Renal cortical epithelial cell (primary cell): ENCODE results near the gene OR52E4. TPM values are rescaled to one million over a fixed set of nuclear protein-coding genes. Genes with fewer than 3 reads are reported as not detected.

Experiments used
- DNase-seq: peaks from one replicate; pipeline ENCODE4 v3.0.0-alpha.2; 2011; ENCODE audit warnings: low read depth
- total RNA-seq: library from RNA; depleted of rRNA; stranded (reverse); fragments of >200 nt; gene quantifications from 2 replicates; pipeline ENCODE4 v1.2.3, GENCODE V29; 2014

OR52E4 gene
- not detected in 2 replicates for total RNA-seq

- DNase-seq: no peak
Observed at GRCh38 chr11:5880329-5880728, at the start of gene OR52E4. Gene OR52E4, plus strand, starts transcription at chr11:5880629. Its CDS starts 3,664 bp downstream, at chr11:5884293.

- no peak for DNase-seq
Observed at GRCh38 chr11:5831196-5831829, 49.1 kb upstream of the OR52E4 start.

GRCh38 chr11:5833446-5833845, 47.0 kb upstream of the OR52E4 start:
- no peak for DNase-seq

- no peak for DNase-seq
Observed at GRCh38 chr11:5837695-5838094, 42.7 kb upstream of the OR52E4 start.

GRCh38 chr11:5841797-5842196, 38.6 kb upstream of the OR52E4 start, which contains the start of gene OR52E6:
Gene OR52E6, minus strand, starts transcription at chr11:5841897. Its CDS starts 0 bp downstream, at chr11:5841897.
- no peak for DNase-seq

GRCh38 chr11:5846701-5847100, 33.7 kb upstream of the OR52E4 start:
- DNase-seq: no peak

- DNase-seq: no peak
Observed at GRCh38 chr11:5847711-5848110, 32.7 kb upstream of the OR52E4 start.

GRCh38 chr11:5851002-5851401, 29.4 kb upstream of the OR52E4 start:
- DNase-seq: no peak

GRCh38 chr11:5857590-5857989, 22.8 kb upstream of the OR52E4 start, which contains the start of gene OR52E8:
Gene OR52E8, minus strand, starts transcription at chr11:5857690. Its CDS starts 0 bp downstream, at chr11:5857690.
- DNase-seq: no peak

GRCh38 chr11:5865826-5866225, 14.6 kb upstream of the OR52E4 start:
- no peak for DNase-seq

- no peak for DNase-seq
Observed at GRCh38 chr11:5878564-5878963, 1.9 kb upstream of the OR52E4 start.

GRCh38 chr11:5881756-5882155, 1.3 kb downstream of the OR52E4 start:
- DNase-seq: no peak

GRCh38 chr11:5887172-5887571, 6.7 kb downstream of the OR52E4 start:
- no peak for DNase-seq

- no peak for DNase-seq
Observed at GRCh38 chr11:5887661-5888060, 7.2 kb downstream of the OR52E4 start.

GRCh38 chr11:5891216-5891800, 10.9 kb downstream of the OR52E4 start:
- peak; percentile 47 for DNase-seq

- no peak for DNase-seq
Observed at GRCh38 chr11:5892908-5893307, 12.5 kb downstream of the OR52E4 start, which contains the start of gene OR52E5. Gene OR52E5, plus strand, starts transcription at chr11:5893208. Its CDS starts 7,569 bp downstream, at chr11:5900777.

- DNase-seq: no peak
Observed at GRCh38 chr11:5899534-5899933, 19.1 kb downstream of the OR52E4 start.

- no peak for DNase-seq
Observed at GRCh38 chr11:5910540-5910939, 30.1 kb downstream of the OR52E4 start.

- peak; percentile 86 for DNase-seq
Observed at GRCh38 chr11:5922749-5923426, 42.5 kb downstream of the OR52E4 start.

- no peak for DNase-seq
Observed at GRCh38 chr11:5923427-5923776, 43.0 kb downstream of the OR52E4 start.

GRCh38 chr11:5923794-5924193, 43.4 kb downstream of the OR52E4 start:
- peak; percentile 4 for DNase-seq

- no peak for DNase-seq
Observed at GRCh38 chr11:5928271-5928670, 47.8 kb downstream of the OR52E4 start.

- DNase-seq: no peak
Observed at GRCh38 chr11:5928811-5929210, 48.4 kb downstream of the OR52E4 start.
